Activated CD4-positive, alpha-beta memory T cell treated with anti-CD3 and anti-CD28 coated beads for 36 hours (primary cell): ENCODE measurements around the gene ADAMTS13. TPM values are rescaled to one million over a fixed set of nuclear protein-coding genes. Genes with fewer than 3 reads are reported as not detected.

Experiments
- CTCF ChIA-PET: fragments of 350-600 bp; sonication (Branson Sonifier 250); formaldehyde crosslinking; loops from one replicate; lab custom pipeline; 2021; ENCODE audit warnings: antibody characterized with exemption, inconsistent platforms; lab: Charles Lee
- POLR2A ChIA-PET: fragments of 350-600 bp; sonication (Branson Sonifier 250); formaldehyde crosslinking; loops from one replicate; lab custom pipeline; 2021; ENCODE audit warnings: antibody characterized with exemption; lab: Charles Lee
- DNase-seq: peaks from one replicate; pipeline ENCODE4 v3.0.0-alpha.2; 2020
- H3K27ac Mint-ChIP-seq: one replicate; pipeline ENCODE4 v1.8.0; 2021; ENCODE audit warnings: mixed read lengths
- H3K27me3 Mint-ChIP-seq: one replicate; pipeline ENCODE4 v1.8.0; 2021; ENCODE audit warnings: mixed read lengths
- H3K36me3 Mint-ChIP-seq: one replicate; pipeline ENCODE4 v1.8.0; 2021; ENCODE audit warnings: mixed read lengths
- H3K4me1 Mint-ChIP-seq: one replicate; pipeline ENCODE4 v1.8.0; 2021; ENCODE audit warnings: low read depth, mixed read lengths
- H3K4me3 Mint-ChIP-seq: one replicate; pipeline ENCODE4 v1.8.0; 2021; ENCODE audit warnings: mild to moderate bottlenecking, mixed read lengths
- H3K9me3 Mint-ChIP-seq: one replicate; pipeline ENCODE4 v1.8.0; 2021; ENCODE audit warnings: mixed read lengths
- intact Hi-C: fragments of 100-400 bp; cut with micrococcal nuclease; formaldehyde crosslinking; loops from one replicate; pipeline ENCODE4 v1.15.1; 2023
- total RNA-seq, 2 experiments: library from RNA; stranded (reverse); gene quantifications; one replicate each; pipeline ENCODE4 v1.2.3, GENCODE V29; 2021

The ADAMTS13 gene
- total RNA-seq, 2 experiments from 2014 or later: 2.4 to 2.6 TPM

- intact Hi-C loops: no loop called here
- ChIA-PET POLR2A (no interaction called here), CTCF (interaction anchor here (0.9 kb wide), 1 partner anchor 10 kb away, joined by 3 read pairs; the partner anchor contains the start of gene REXO4)
- no peaks in the 10 kb centered on the region for H3K36me3 Mint-ChIP-seq
- H3K4me3 Mint-ChIP-seq: peak overlapping the region; percentile 12
- H3K27ac Mint-ChIP-seq: no peak overlapping the region
- H3K4me1 Mint-ChIP-seq: peaks cover 4% of the 10 kb centered on the region
- peaks cover 28% of the 10 kb centered on the region for H3K27me3 Mint-ChIP-seq
- H3K9me3 Mint-ChIP-seq: no peaks in the 10 kb centered on the region
- no peak for DNase-seq
These were observed 5.6 kb downstream of the ADAMTS13 start for GRCh38 chr9:133427658-133428348.

GRCh38 chr9:133428617-133429101 is 6.5 kb downstream of the ADAMTS13 start:
- H3K4me3 Mint-ChIP-seq: no peak overlapping the region
- ChIA-PET CTCF (interaction anchor here (0.9 kb wide), 1 partner anchor 11 kb away, joined by 3 read pairs; the partner anchor contains the start of gene REXO4), POLR2A (no interaction called here)
- peaks cover 4% of the 10 kb centered on the region for H3K4me1 Mint-ChIP-seq
- intact Hi-C loops: no loop called here
- peaks cover 28% of the 10 kb centered on the region for H3K27me3 Mint-ChIP-seq
- no peaks in the 10 kb centered on the region for H3K36me3 Mint-ChIP-seq
- H3K27ac Mint-ChIP-seq: no peak overlapping the region
- DNase-seq: no peak
- H3K9me3 Mint-ChIP-seq: no peaks in the 10 kb centered on the region

GRCh38 chr9:133429214-133429613 is 7.0 kb downstream of the ADAMTS13 start:
- peaks cover 4% of the 10 kb centered on the region for H3K4me1 Mint-ChIP-seq
- DNase-seq: no peak
- no peaks in the 10 kb centered on the region for H3K9me3 Mint-ChIP-seq
- intact Hi-C loops: no loop called here
- H3K36me3 Mint-ChIP-seq: no peaks in the 10 kb centered on the region
- H3K27me3 Mint-ChIP-seq: peaks cover 28% of the 10 kb centered on the region
- ChIA-PET POLR2A (no interaction called here), CTCF (no interaction called here)
- H3K27ac Mint-ChIP-seq: no peak overlapping the region
- no peak overlapping the region for H3K4me3 Mint-ChIP-seq

- H3K9me3 Mint-ChIP-seq: no peaks in the 10 kb centered on the region
- peak; percentile 30 for DNase-seq
- intact Hi-C loops: no loop called here
- ChIA-PET CTCF (no interaction called here), POLR2A (no interaction called here)
- peaks cover 4% of the 10 kb centered on the region for H3K4me1 Mint-ChIP-seq
- H3K27me3 Mint-ChIP-seq: peaks cover 28% of the 10 kb centered on the region
- H3K4me3 Mint-ChIP-seq: no peak overlapping the region
- H3K27ac Mint-ChIP-seq: no peak overlapping the region
- no peaks in the 10 kb centered on the region for H3K36me3 Mint-ChIP-seq
These were observed 7.5 kb downstream of the ADAMTS13 start for GRCh38 chr9:133429641-133430161.

GRCh38 chr9:133430244-133430643 is 8.1 kb downstream of the ADAMTS13 start:
- peaks cover 4% of the 10 kb centered on the region for H3K4me1 Mint-ChIP-seq
- DNase-seq: no peak
- intact Hi-C loops: no loop called here
- H3K9me3 Mint-ChIP-seq: no peaks in the 10 kb centered on the region
- H3K36me3 Mint-ChIP-seq: no peaks in the 10 kb centered on the region
- peaks cover 26% of the 10 kb centered on the region for H3K27me3 Mint-ChIP-seq
- H3K4me3 Mint-ChIP-seq: no peak overlapping the region
- ChIA-PET POLR2A (no interaction called here), CTCF (no interaction called here)
- no peak overlapping the region for H3K27ac Mint-ChIP-seq

- intact Hi-C loops: no loop called here
- Mint-ChIP-seq H3K4me3 (no peak overlapping the region), H3K9me3 (no peaks in the 10 kb centered on the region), H3K27me3 (peaks cover 6% of the 10 kb centered on the region), H3K4me1 (peaks cover 2% of the 10 kb centered on the region), H3K27ac (no peak overlapping the region), H3K36me3 (no peaks in the 10 kb centered on the region)
- POLR2A ChIA-PET: no interaction called here
- no peak for DNase-seq
- CTCF ChIA-PET: no interaction called here
These were observed 11.2 kb downstream of the ADAMTS13 start for GRCh38 chr9:133433351-133433843.

GRCh38 chr9:133436681-133437080 is 14.5 kb downstream of the ADAMTS13 start:
- Mint-ChIP-seq H3K9me3 (no peaks in the 10 kb centered on the region), H3K27me3 (no peaks in the 10 kb centered on the region), H3K4me1 (no peaks in the 10 kb centered on the region), H3K36me3 (no peaks in the 10 kb centered on the region), H3K27ac (no peak overlapping the region), H3K4me3 (no peak overlapping the region)
- ChIA-PET CTCF (no interaction called here), POLR2A (no interaction called here)
- DNase-seq: no peak
- intact Hi-C loops: no loop called here

- no peak for DNase-seq
- ChIA-PET POLR2A (no interaction called here), CTCF (no interaction called here)
- H3K4me1 Mint-ChIP-seq: no peaks in the 10 kb centered on the region
- H3K36me3 Mint-ChIP-seq: no peaks in the 10 kb centered on the region
- intact Hi-C loops: no loop called here
- no peak overlapping the region for H3K27ac Mint-ChIP-seq
- no peak overlapping the region for H3K4me3 Mint-ChIP-seq
- no peaks in the 10 kb centered on the region for H3K9me3 Mint-ChIP-seq
- H3K27me3 Mint-ChIP-seq: no peaks in the 10 kb centered on the region
These were observed 15.8 kb downstream of the ADAMTS13 start for GRCh38 chr9:133437753-133438531.

GRCh38 chr9:133439337-133439736 is 17.2 kb downstream of the ADAMTS13 start:
- no peaks in the 10 kb centered on the region for H3K9me3 Mint-ChIP-seq
- intact Hi-C loops: no loop called here
- CTCF ChIA-PET: no interaction called here

GRCh38 chr9:133440874-133441273 is 18.7 kb downstream of the ADAMTS13 start:
- no peaks in the 10 kb centered on the region for H3K27me3 Mint-ChIP-seq
- ChIA-PET POLR2A (no interaction called here), CTCF (no interaction called here)
- H3K9me3 Mint-ChIP-seq: no peaks in the 10 kb centered on the region
- H3K4me1 Mint-ChIP-seq: no peaks in the 10 kb centered on the region
- intact Hi-C loops: no loop called here
- no peaks in the 10 kb centered on the region for H3K36me3 Mint-ChIP-seq
- no peak for DNase-seq
- no peak overlapping the region for H3K27ac Mint-ChIP-seq
- H3K4me3 Mint-ChIP-seq: no peak overlapping the region

More at GRCh38 chr9:133439337-133439736, 17.2 kb downstream of the ADAMTS13 start:
- no peak overlapping the region for H3K27ac Mint-ChIP-seq
- POLR2A ChIA-PET: no interaction called here
- DNase-seq: no peak
- no peaks in the 10 kb centered on the region for H3K36me3 Mint-ChIP-seq
- no peaks in the 10 kb centered on the region for H3K27me3 Mint-ChIP-seq
- H3K4me3 Mint-ChIP-seq: no peak overlapping the region
- H3K4me1 Mint-ChIP-seq: no peaks in the 10 kb centered on the region

GRCh38 chr9:133441571-133441970 is 19.4 kb downstream of the ADAMTS13 start:
- Mint-ChIP-seq H3K4me1 (no peaks in the 10 kb centered on the region), H3K9me3 (no peaks in the 10 kb centered on the region), H3K27me3 (no peaks in the 10 kb centered on the region), H3K36me3 (no peaks in the 10 kb centered on the region), H3K27ac (no peak overlapping the region), H3K4me3 (no peak overlapping the region)
- intact Hi-C loops: no loop called here
- POLR2A ChIA-PET: no interaction called here
- DNase-seq: no peak
- CTCF ChIA-PET: no interaction called here

GRCh38 chr9:133443248-133443647 is 21.1 kb downstream of the ADAMTS13 start:
- no peaks in the 10 kb centered on the region for H3K36me3 Mint-ChIP-seq
- no peak overlapping the region for H3K27ac Mint-ChIP-seq
- DNase-seq: no peak
- ChIA-PET POLR2A (no interaction called here), CTCF (no interaction called here)
- H3K9me3 Mint-ChIP-seq: no peaks in the 10 kb centered on the region
- H3K4me3 Mint-ChIP-seq: no peak overlapping the region
- intact Hi-C loops: no loop called here
- H3K4me1 Mint-ChIP-seq: no peaks in the 10 kb centered on the region
- no peaks in the 10 kb centered on the region for H3K27me3 Mint-ChIP-seq
